HCT116 (cell line): Measurements from ENCODE around the gene LIPA. TPM values are rescaled to one million over a fixed set of nuclear protein-coding genes. Genes with fewer than 3 reads are reported as not detected.

Experiments
- ATAC-seq: fragments of 200-7000 bp; cut with Tn5 transposase; 2 replicates; pipeline ENCODE4 v1.9.1; 2020; ENCODE audit warnings: mild to moderate bottlenecking, moderate library complexity
- BruUV-seq: library from RNA; stranded (reverse); fragments of 400-500 nt; replicated peaks from 2 replicates; lab custom pipeline; 2021; lab: Mats Ljungman, UMichigan
- CTCF ChIA-PET: fragments of 300-600 bp; sonication (Branson Sonifier 250); formaldehyde crosslinking; loops from one replicate; lab custom pipeline; 2021; ENCODE audit warnings: antibody characterized with exemption; lab: Charles Lee
- POLR2A ChIA-PET: fragments of 300-600, 350-600 bp; sonication (Branson Sonifier 250); formaldehyde crosslinking; loops from one replicate; lab custom pipeline; 2021; ENCODE audit warnings: antibody characterized with exemption; lab: Charles Lee
- RAD21 ChIA-PET, 2 experiments: fragments of 300-600 bp; sonication (Branson Sonifier 250); formaldehyde crosslinking; loops; one replicate each; lab custom pipeline; 2023; ENCODE audit warnings: low total read pairs in 2 of 2; ENCODE audit not compliant: uncharacterized antibody in 2 of 2, unreplicated experiment in 2 of 2, low non-redundant PET in 1 of 2; lab: Charles Lee
- DNase-seq: peaks from one replicate; pipeline ENCODE4 v3.0.0-alpha.2; 2010; ENCODE audit warnings: low read depth, low spot score
- H2AFZ ChIP-seq: fragments of 200-600 bp; shearing (Covaris generic), sonication (generic); 2 replicates; pipeline ENCODE4 v1.6.1; 2017; ENCODE audit warnings: low read depth, mixed run types, mixed read lengths, antibody characterized with exemption, low read length; ENCODE audit not compliant: poor library complexity, severe bottlenecking
- H3K27ac ChIP-seq: 2 replicates; pipeline ENCODE4 v1.5.1; 2012; ENCODE audit warnings: low read depth, low read length
- H3K27me3 ChIP-seq: fragments of 200-600 bp; sonication (generic); 2 replicates; pipeline ENCODE4 v1.6.1; 2016; ENCODE audit warnings: mixed run types, low read length, mixed read lengths; ENCODE audit not compliant: insufficient read depth
- H3K36me3 ChIP-seq, 2 experiments: fragments of 200-500 bp in 1 of 2; fragments of 200-600 bp in 1 of 2; sonication (Bioruptor generic) in 1 of 2; sonication (generic) in 1 of 2; 2 replicates each; pipeline versions ENCODE4 v1.5.1 to v1.6.1; 2014 to 2016; ENCODE audit warnings: low read length in 2 of 2, inconsistent platforms in 1 of 2, mixed read lengths in 1 of 2, mixed run types in 1 of 2; ENCODE audit not compliant: insufficient read depth in 2 of 2, control insufficient read depth in 1 of 2
- H3K4me1 ChIP-seq, 2 experiments: fragments of 200-600 bp in 1 of 2; sonication (generic) in 1 of 2; 2 replicates each; pipeline versions ENCODE4 v1.5.1 to v1.6.1; 2012 to 2017; ENCODE audit warnings: low read length in 2 of 2, inconsistent platforms in 1 of 2, mild to moderate bottlenecking in 1 of 2, mixed read lengths in 1 of 2, mixed run types in 1 of 2, moderate library complexity in 1 of 2; ENCODE audit not compliant: insufficient read depth in 2 of 2, control insufficient read depth in 1 of 2
- H3K4me2 ChIP-seq: fragments of 200-600 bp; sonication (generic); 2 replicates; pipeline ENCODE4 v1.6.1; 2017; ENCODE audit warnings: mixed run types, low read length, mixed read lengths
- H3K4me3 ChIP-seq, 2 experiments: fragments of 200-600 bp in 1 of 2; sonication (generic) in 1 of 2; replicated peaks in 1 of 2; 2 replicates each; pipeline ENCODE4 v1.5.1; 2011 to 2016; ENCODE audit warnings: low read length in 2 of 2, control low read depth in 1 of 2, low read depth in 1 of 2, mild to moderate bottlenecking in 1 of 2, mixed read lengths in 1 of 2, mixed run types in 1 of 2
- H3K79me2 ChIP-seq: fragments of 200-600 bp; sonication (generic); 2 replicates; pipeline ENCODE4 v1.6.1; 2017; ENCODE audit warnings: mild to moderate bottlenecking, mixed run types, low read length, moderate library complexity, mixed read lengths; ENCODE audit not compliant: insufficient read depth
- H3K9ac ChIP-seq: fragments of 200-600 bp; sonication (generic); 2 replicates; pipeline ENCODE4 v1.6.1; 2016; ENCODE audit warnings: low read length, mixed read lengths
- H3K9me2 ChIP-seq: fragments of 200-600 bp; sonication (generic), shearing (Covaris generic); 2 replicates; pipeline ENCODE4 v1.6.1; 2017; ENCODE audit warnings: mixed run types, mild to moderate bottlenecking, moderate library complexity; ENCODE audit not compliant: insufficient read depth
- H3K9me3 ChIP-seq, 2 experiments: fragments of 200-500 bp in 1 of 2; fragments of 200-600 bp in 1 of 2; sonication (Bioruptor generic) in 1 of 2; sonication (generic) in 1 of 2; 2 replicates each; pipeline ENCODE4 v1.6.1; 2014 to 2017; ENCODE audit warnings: low read length in 2 of 2, mixed read lengths in 2 of 2, inconsistent platforms in 1 of 2, low read depth in 1 of 2, mild to moderate bottlenecking in 1 of 2, mixed run types in 1 of 2, moderate library complexity in 1 of 2; ENCODE audit not compliant: control insufficient read depth in 1 of 2, insufficient read depth in 1 of 2
- H4K20me1 ChIP-seq: fragments of 200-600 bp; sonication (generic), shearing (Covaris generic); 2 replicates; pipeline ENCODE4 v1.6.1; 2017; ENCODE audit warnings: mixed run types, mild to moderate bottlenecking, moderate library complexity; ENCODE audit not compliant: insufficient read depth
- CBX3 ChIP-seq: IDR thresholded peaks from 2 replicates; pipeline ENCODE4 v1.6.1; 2012; ENCODE audit warnings: low read depth
- CTCF ChIP-seq, 3 experiments: fragments of 200-600 bp in 1 of 3; sonication (generic) in 1 of 3; IDR thresholded peaks in 2 of 3; conservative IDR thresholded peaks in 1 of 3; 2 replicates each; pipeline ENCODE4 v1.5.1; 2012 to 2017; ENCODE audit warnings: low read depth in 2 of 3, low read length in 2 of 3, antibody characterized with exemption in 1 of 3, borderline replicate concordance in 1 of 3, control low read depth in 1 of 3, mild to moderate bottlenecking in 1 of 3, mixed read lengths in 1 of 3, mixed run types in 1 of 3, moderate library complexity in 1 of 3; ENCODE audit not compliant: insufficient read depth in 1 of 3
- ELF1 ChIP-seq: IDR thresholded peaks from 2 replicates; pipeline ENCODE4 v1.6.1; 2012; ENCODE audit warnings: low read depth, borderline replicate concordance
- EZH2 ChIP-seq: fragments of 200-600 bp; sonication (generic); IDR thresholded peaks from 2 replicates; pipeline ENCODE4 v1.6.1; 2017; ENCODE audit warnings: antibody characterized with exemption, mixed run types
- RAD21 ChIP-seq: IDR thresholded peaks from 2 replicates; pipeline ENCODE4 v1.6.1; 2012; ENCODE audit warnings: low read depth, mild to moderate bottlenecking
- REST ChIP-seq: IDR thresholded peaks from 2 replicates; pipeline ENCODE4 v1.6.1; 2012; ENCODE audit warnings: low read depth
- SP1 ChIP-seq: IDR thresholded peaks from 2 replicates; pipeline ENCODE4 v1.6.1; 2012; ENCODE audit warnings: low read depth
- ZBTB33 ChIP-seq: IDR thresholded peaks from 2 replicates; pipeline ENCODE4 v1.6.1; 2011; ENCODE audit warnings: mild to moderate bottlenecking, low read length, moderate library complexity; ENCODE audit not compliant: insufficient replicate concordance; ENCODE audit errors: extremely low read depth
- intact Hi-C: fragments of 100-400 bp; cut with micrococcal nuclease; formaldehyde crosslinking; loops from 2 replicates; pipeline ENCODE4 v1.10.0; 2022
- total RNA-seq: library from RNA; stranded (reverse); gene quantifications from one replicate; pipeline ENCODE4 v1.2.1, GENCODE V29; 2021; ENCODE audit not compliant: unreplicated experiment
- TF ChIP-seq, protein P1 (sequence below): IDR thresholded peaks from 2 replicates; pipeline ENCODE4 v1.6.1; 2012
- TF ChIP-seq, protein P2 (sequence below): IDR thresholded peaks from 2 replicates; pipeline ENCODE4 v1.6.1; 2012

LIPA gene
- total RNA-seq, 1 experiment from 2014 or later: 27.1 TPM

GRCh38 chr10:89215511-89215910 is 36.1 kb downstream of the LIPA start:
- no TSS peak for BruUV-seq
- no peaks in the 10 kb centered on the region for H3K79me2 ChIP-seq
- DNase-seq: no peak
- RAD21 ChIA-PET: no interaction called here
- no peak overlapping the region for H3K27ac ChIP-seq
- H4K20me1 ChIP-seq: no peaks in the 10 kb centered on the region
- no peaks in the 10 kb centered on the region for H3K9me3 ChIP-seq
- H2AFZ ChIP-seq: no peak overlapping the region
- no peak for TF ChIP-seq EZH2
- TF ChIP-seq CBX3: no peak
- TF ChIP-seq ELF1: no peak
- TF ChIP-seq, protein P1, sequence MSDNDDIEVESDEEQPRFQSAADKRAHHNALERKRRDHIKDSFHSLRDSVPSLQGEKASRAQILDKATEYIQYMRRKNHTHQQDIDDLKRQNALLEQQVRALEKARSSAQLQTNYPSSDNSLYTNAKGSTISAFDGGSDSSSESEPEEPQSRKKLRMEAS: no peak
- peaks cover 4 to 5% of the 10 kb centered on the region in 2 experiments; a peak in 2 of 4 replicates for H3K4me1 ChIP-seq
- H3K9ac ChIP-seq: no peak overlapping the region
- no peaks in the 10 kb centered on the region for H3K9me2 ChIP-seq
- POLR2A ChIA-PET: interaction anchor here (1.1 kb wide), 1 partner anchor 177 kb away, joined by 3 read pairs; the partner anchor contains the start of gene IFIT1
- no peaks in the 10 kb centered on the region for H3K27me3 ChIP-seq
- intact Hi-C loops: no loop called here
- no peaks in the 10 kb centered on the region for H3K36me3 ChIP-seq
- H3K4me3 ChIP-seq: no peak overlapping the region
- no peak for ATAC-seq
- no peak overlapping the region for H3K4me2 ChIP-seq
- CTCF ChIA-PET: interaction anchor here (0.9 to 1.3 kb wide), 6 partner anchors 154 to 283 kb away, joined by 3 to 9 read pairs (median 4); no protein-coding TSS in a partner anchor

- Histone ChIP-seq H3K27me3 (no peaks in the 10 kb centered on the region), H3K9ac (no peak overlapping the region), H3K4me3 (no peak overlapping the region), H3K4me2 (no peak overlapping the region), H3K27ac (no peak overlapping the region), H3K4me1 (peaks cover 4 to 5% of the 10 kb centered on the region in 2 experiments; a peak in 2 of 4 replicates), H3K9me3 (no peaks in the 10 kb centered on the region), H2AFZ (no peak overlapping the region), H3K36me3 (no peaks in the 10 kb centered on the region), H4K20me1 (no peaks in the 10 kb centered on the region), H3K79me2 (no peaks in the 10 kb centered on the region), H3K9me2 (no peaks in the 10 kb centered on the region)
- ChIA-PET RAD21 (no interaction called here), POLR2A (interaction anchor here (1.1 kb wide), 1 partner anchor 178 kb away, joined by 3 read pairs; the partner anchor contains the start of gene IFIT1), CTCF (interaction anchor here (1.0 to 2.5 kb wide), 6 partner anchors 183 to 282 kb away, joined by 3 to 13 read pairs (median 5); partner anchors contain the start of gene FAS)
- no TSS peak for BruUV-seq
- ATAC-seq (no peak), DNase-seq (no peak)
- intact Hi-C loops: no loop called here
- TF ChIP-seq RAD21 (no peak), ZBTB33 (no peak), SP1 (no peak), REST (no peak), CTCF (IDR thresholded peaks at IDR 0.05 in 2 of 3, conservative IDR thresholded peaks at IDR 0.05 in 1 of 3; ENCODE audit: borderline replicate concordance in 1 of 3, insufficient read depth in 1 of 3, low read depth in 2 of 3, low read length in 2 of 3) (no peak), EZH2 (no peak)
- TF ChIP-seq, protein P2, sequence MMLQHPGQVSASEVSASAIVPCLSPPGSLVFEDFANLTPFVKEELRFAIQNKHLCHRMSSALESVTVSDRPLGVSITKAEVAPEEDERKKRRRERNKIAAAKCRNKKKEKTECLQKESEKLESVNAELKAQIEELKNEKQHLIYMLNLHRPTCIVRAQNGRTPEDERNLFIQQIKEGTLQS: no peak
Observed at GRCh38 chr10:89214566-89215165, 36.9 kb downstream of the LIPA start.
